ENCODE data around the gene FRS3.

The FRS3 gene

DNA sequence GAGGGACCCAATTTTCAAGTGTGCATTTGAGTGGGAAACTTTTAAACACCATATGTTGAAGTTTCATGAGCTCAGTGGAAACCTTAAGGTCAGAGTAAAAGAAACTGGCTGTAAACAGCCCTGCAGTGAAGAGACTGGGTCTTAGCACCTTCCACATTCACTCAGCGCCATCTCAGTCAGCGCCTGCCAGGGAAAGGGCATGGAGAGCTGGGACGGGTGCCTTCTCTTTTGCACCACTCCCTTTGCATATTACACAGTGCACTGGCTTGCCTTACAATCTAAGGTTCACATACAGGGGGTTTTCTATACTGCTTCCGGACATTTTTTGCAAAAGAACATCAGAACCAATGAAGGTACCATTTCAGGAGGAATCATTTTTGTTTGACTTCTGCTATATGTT is 12.3 kb upstream of the FRS3 start:
- H3K4me3 ChIP-seq (ENCODE audit: low read depth, low read length) = no peak overlapping the region
- TF ChIP-seq, protein P1, sequence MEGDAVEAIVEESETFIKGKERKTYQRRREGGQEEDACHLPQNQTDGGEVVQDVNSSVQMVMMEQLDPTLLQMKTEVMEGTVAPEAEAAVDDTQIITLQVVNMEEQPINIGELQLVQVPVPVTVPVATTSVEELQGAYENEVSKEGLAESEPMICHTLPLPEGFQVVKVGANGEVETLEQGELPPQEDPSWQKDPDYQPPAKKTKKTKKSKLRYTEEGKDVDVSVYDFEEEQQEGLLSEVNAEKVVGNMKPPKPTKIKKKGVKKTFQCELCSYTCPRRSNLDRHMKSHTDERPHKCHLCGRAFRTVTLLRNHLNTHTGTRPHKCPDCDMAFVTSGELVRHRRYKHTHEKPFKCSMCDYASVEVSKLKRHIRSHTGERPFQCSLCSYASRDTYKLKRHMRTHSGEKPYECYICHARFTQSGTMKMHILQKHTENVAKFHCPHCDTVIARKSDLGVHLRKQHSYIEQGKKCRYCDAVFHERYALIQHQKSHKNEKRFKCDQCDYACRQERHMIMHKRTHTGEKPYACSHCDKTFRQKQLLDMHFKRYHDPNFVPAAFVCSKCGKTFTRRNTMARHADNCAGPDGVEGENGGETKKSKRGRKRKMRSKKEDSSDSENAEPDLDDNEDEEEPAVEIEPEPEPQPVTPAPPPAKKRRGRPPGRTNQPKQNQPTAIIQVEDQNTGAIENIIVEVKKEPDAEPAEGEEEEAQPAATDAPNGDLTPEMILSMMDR (IDR thresholded peaks at IDR 0.05; ENCODE audit: low read depth, low read length) = no peak
- DNase-seq (ENCODE audit: low read depth, low spot score) = no peak
- in situ Hi-C loops (cut with HindIII; ENCODE audit: low sequenced_read_pairs) = no loop called here

DNA sequence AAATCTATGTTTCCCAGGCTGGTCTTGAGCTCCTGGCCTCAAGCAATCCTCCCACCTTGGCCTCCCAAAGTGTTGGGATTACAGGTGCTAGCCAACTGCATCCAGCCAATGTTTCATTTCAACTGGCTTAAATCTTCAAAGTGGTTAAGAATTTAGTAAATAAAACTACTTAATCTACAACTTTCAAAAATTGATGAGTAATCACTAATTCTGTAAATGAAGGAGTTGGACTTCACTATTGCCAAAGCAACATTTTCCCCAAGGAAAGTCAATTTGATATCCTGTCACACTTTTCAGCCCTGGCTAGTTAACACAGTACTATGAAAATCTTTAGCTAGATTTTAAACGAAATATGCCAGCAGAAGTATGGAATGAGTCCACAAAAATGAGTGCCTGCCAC is 11.6 kb upstream of the FRS3 start:
- TF ChIP-seq, protein P1 (IDR thresholded peaks at IDR 0.05; ENCODE audit: low read depth, low read length) = no peak
- no peak for DNase-seq (ENCODE audit: low read depth, low spot score)
- in situ Hi-C loops (cut with HindIII; ENCODE audit: low sequenced_read_pairs) = no loop called here
- no peak overlapping the region for H3K4me3 ChIP-seq (ENCODE audit: low read depth, low read length)

DNA sequence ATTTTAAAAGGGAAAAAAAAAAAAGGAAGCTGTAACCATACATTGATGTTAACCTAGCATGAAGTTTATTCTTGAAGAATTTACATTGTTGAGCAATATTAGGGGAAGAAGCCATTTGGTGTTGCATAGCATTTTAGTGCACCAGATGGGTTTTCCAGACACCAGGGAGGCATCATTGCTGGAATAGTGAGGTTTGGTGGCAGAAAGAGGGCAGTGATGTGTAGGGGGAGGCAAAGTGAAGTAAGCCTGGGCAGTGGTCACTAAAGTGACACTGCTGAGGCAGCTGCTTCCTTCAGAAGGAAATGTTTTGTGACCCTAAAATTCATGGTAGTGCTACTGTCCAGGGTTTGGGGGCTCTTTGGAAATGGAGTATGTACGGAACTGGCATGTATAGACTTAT is 10.3 kb upstream of the FRS3 start:
- in situ Hi-C loops (cut with HindIII; ENCODE audit: low sequenced_read_pairs) = no loop called here
- no peak for DNase-seq (ENCODE audit: low read depth, low spot score)
- no peak overlapping the region for H3K4me3 ChIP-seq (ENCODE audit: low read depth, low read length)
- TF ChIP-seq, protein P1 (IDR thresholded peaks at IDR 0.05; ENCODE audit: low read depth, low read length) = no peak

DNA sequence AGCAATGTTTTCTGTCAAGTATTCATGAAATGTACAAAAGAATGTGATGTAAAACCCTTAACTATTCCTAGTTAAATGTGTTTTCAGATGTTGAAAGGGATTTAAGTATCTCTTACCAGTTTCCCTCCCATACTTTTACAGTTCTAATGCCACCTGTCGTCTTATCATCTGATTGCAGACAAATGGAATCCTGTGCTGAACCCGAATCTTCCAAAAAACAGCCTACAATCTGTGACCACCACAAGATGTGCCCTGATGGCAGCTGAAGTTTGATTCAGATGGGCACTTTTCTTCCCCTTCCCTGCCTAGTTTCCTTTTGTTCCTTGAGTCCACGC is 9.7 kb upstream of the FRS3 start:
- TF ChIP-seq, protein P1 (IDR thresholded peaks at IDR 0.05; ENCODE audit: low read depth, low read length) = no peak
- H3K4me3 ChIP-seq (ENCODE audit: low read depth, low read length) = no peak overlapping the region
- no peak for DNase-seq (ENCODE audit: low read depth, low spot score)
- in situ Hi-C loops (cut with HindIII; ENCODE audit: low sequenced_read_pairs) = no loop called here

DNA sequence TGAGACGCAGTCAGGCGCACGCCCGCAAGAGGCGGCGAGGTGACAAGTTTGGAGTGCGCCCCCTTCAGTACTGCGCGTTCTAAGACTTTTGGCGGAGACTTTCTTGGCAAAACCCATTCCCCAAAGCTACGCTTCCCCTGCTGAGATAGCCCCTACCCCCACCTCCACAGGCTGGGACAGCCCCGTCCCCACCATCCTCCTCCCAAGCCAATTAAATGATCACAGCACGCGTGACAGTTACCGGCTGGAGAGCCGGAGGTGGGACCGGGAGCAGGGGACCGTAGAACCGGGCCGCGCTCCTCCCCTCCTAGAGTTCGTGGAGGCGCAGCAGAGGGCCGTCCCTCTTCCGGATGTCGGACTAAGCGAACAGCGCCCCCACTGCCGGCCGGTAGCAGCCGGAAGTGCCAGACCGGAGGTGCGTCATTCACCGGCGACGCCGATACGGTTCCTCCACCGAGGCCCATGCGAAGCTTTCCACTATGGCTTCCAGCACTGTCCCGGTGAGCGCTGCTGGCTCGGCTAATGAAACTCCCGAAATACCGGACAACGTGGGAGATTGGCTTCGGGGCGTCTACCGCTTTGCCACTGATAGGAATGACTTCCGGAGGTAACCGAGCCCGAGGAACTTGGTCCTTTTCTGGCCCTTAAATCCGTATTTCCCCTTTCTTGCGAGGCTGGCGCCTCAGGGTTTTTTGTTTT is 7.7 kb upstream of the FRS3 start, which contains the start of gene TOMM6:
Gene TOMM6, plus strand, starts transcription at position 476 of the 699 bp plus-strand sequence. Its CDS starts 4 bp downstream, at position 480.
- DNase-seq (ENCODE audit: low read depth, low spot score) = peak; percentile 96
- in situ Hi-C loops (cut with HindIII; ENCODE audit: low sequenced_read_pairs) = no loop called here
- peak within 1 kb of the TSS; percentile 97 for H3K4me3 ChIP-seq (ENCODE audit: low read depth, low read length)
- TF ChIP-seq, protein P1 (IDR thresholded peaks at IDR 0.05; ENCODE audit: low read depth, low read length) = peak; percentile 89

DNA sequence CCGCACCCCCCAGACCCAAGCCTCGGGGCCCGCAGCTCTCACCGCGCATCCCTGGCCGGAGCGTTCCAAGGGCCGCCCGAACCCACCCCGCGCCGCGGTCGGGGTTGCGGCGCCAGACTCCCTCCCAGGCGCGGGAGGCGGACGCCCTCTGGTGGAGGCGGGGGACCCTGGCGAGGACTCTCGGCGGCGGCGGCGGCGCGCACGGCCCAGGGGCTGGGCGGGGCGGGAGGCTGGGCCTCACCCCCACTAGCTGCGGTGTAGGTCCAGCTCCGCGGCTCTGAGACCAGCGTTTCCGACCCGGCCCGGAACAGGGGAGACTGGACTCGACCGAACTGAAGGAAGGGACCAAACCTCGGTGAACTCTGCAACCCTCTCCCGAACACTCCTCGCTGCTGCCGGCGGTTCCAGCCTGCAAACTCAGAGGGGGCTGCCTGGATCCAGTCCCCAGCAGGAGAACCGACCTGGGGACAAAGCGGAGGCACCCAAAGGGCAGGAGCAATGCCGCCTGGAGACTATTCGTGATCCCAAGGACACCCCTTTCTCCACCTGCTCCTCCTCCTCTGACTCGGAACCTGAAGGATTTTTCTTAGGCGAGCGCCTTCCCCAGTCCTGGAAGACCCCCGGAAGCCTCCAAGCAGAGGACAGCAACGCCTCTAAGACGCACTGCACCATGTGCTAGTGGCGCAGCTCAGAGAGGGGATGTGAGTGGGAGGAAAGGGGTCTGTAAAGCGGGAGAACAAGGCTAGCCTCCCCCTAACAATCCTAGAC is 6.9 kb upstream of the FRS3 start:
- TF ChIP-seq, protein P1 (IDR thresholded peaks at IDR 0.05; ENCODE audit: low read depth, low read length) = peak; percentile 64
- H3K4me3 ChIP-seq (ENCODE audit: low read depth, low read length) = peak overlapping the region; percentile 97
- in situ Hi-C loops (cut with HindIII; ENCODE audit: low sequenced_read_pairs) = no loop called here
- peak; percentile 81 for DNase-seq (ENCODE audit: low read depth, low spot score)
